HL-60/S4 treated with retinoic acid at 250 ng/mL for 4 days and 3 days (cell line): ENCODE measurements around the gene ELAC1.
"Not testable (repeated sequence)": the region's sequence is repeated elsewhere in the genome, so short reads cannot be mapped to it uniquely, and the experiment has no call there.

ENCODE experiments used
- in situ Hi-C: fragments of 300-500 bp; cut with MboI; formaldehyde crosslinking; loops from 2 replicates; pipeline ENCODE4 v1.7.0; 2022; ENCODE audit warnings: low sequenced_read_pairs

The ELAC1 gene

GRCh38 chr18:50972404-50972803 is 4.6 kb downstream of the ELAC1 start:
- in situ Hi-C loops = not testable (repeated sequence)

- in situ Hi-C loops = no loop called here
These were observed 5.7 kb downstream of the ELAC1 start for GRCh38 chr18:50973367-50974126.

- in situ Hi-C loops = no loop called here
These were observed 9.4 kb downstream of the ELAC1 start for GRCh38 chr18:50977037-50977760.

- in situ Hi-C loops = no loop called here
These were observed 13.5 kb downstream of the ELAC1 start for GRCh38 chr18:50981381-50981780.

- in situ Hi-C loops = no loop called here
These were observed 14.4 kb downstream of the ELAC1 start for GRCh38 chr18:50982086-50982801.

GRCh38 chr18:50982802-50983179 is 15.0 kb downstream of the ELAC1 start:
- in situ Hi-C loops = no loop called here

GRCh38 chr18:50986360-50987087 is 18.7 kb downstream of the ELAC1 start:
- in situ Hi-C loops = no loop called here

- in situ Hi-C loops = no loop called here
These were observed 19.4 kb downstream of the ELAC1 start for GRCh38 chr18:50987261-50987660.

GRCh38 chr18:50989711-50990110 is 21.9 kb downstream of the ELAC1 start:
- in situ Hi-C loops = no loop called here

GRCh38 chr18:50992351-50992762 is 24.5 kb downstream of the ELAC1 start:
- in situ Hi-C loops = no loop called here

GRCh38 chr18:50994031-50994430 is 26.2 kb downstream of the ELAC1 start:
- in situ Hi-C loops = no loop called here

GRCh38 chr18:51003174-51003573 is 35.3 kb downstream of the ELAC1 start:
- in situ Hi-C loops = not testable (repeated sequence)

GRCh38 chr18:51006061-51006818 is 38.4 kb downstream of the ELAC1 start:
- in situ Hi-C loops = no loop called here

- in situ Hi-C loops = no loop called here
These were observed 39.3 kb downstream of the ELAC1 start for GRCh38 chr18:51006948-51007789.

- in situ Hi-C loops = no loop called here
These were observed 39.9 kb downstream of the ELAC1 start for GRCh38 chr18:51007790-51008139.

- in situ Hi-C loops = no loop called here
These were observed 41.2 kb downstream of the ELAC1 start for GRCh38 chr18:51009072-51009471.

GRCh38 chr18:51010218-51010617 is 42.4 kb downstream of the ELAC1 start:
- in situ Hi-C loops = no loop called here

GRCh38 chr18:51011709-51012108 is 43.9 kb downstream of the ELAC1 start:
- in situ Hi-C loops = no loop called here

- in situ Hi-C loops = no loop called here
These were observed 44.6 kb downstream of the ELAC1 start for GRCh38 chr18:51012441-51012840.

- in situ Hi-C loops = no loop called here
These were observed 45.4 kb downstream of the ELAC1 start for GRCh38 chr18:51013259-51013658.
